Motor neuron (in vitro differentiated cells): Measurements from ENCODE around the gene SEBOX. TPM values are rescaled to one million over a fixed set of nuclear protein-coding genes. Genes with fewer than 3 reads are reported as not detected.

Experiments
- ATAC-seq, 8 experiments: fragments of 200-7000 bp; cut with Tn5 transposase; replicated peaks in 6 of 8; 2 replicates each; pipeline ENCODE4 v1.8.0; 2021; ENCODE audit warnings: mild to moderate bottlenecking in 8 of 8, moderate library complexity in 8 of 8
- H3K27ac ChIP-seq, 2 donors: fragments of 250-450 bp; sonication (Bioruptor Pico); 2 replicates each; pipeline ENCODE4 v1.9.0; 2021; ENCODE audit warnings: antibody characterized with exemption in 2 of 2, mild to moderate bottlenecking in 2 of 2, moderate library complexity in 1 of 2
- H3K4me1 ChIP-seq, 2 donors: fragments of 250-450 bp; sonication (Bioruptor Pico); replicated peaks in 1 of 2; 2 replicates each; pipeline ENCODE4 v1.6.1; 2021; ENCODE audit warnings: antibody characterized with exemption in 2 of 2, mild to moderate bottlenecking in 2 of 2, moderate library complexity in 1 of 2
- H3K4me3 ChIP-seq, 5 donors: fragments of 250-450 bp; sonication (Bioruptor Pico); 2 replicates each; pipeline ENCODE4 v1.9.0; 2021; ENCODE audit warnings: antibody characterized with exemption in 5 of 5, mild to moderate bottlenecking in 5 of 5, moderate library complexity in 4 of 5
- WGBS, 10 experiments: fragments of 450-650 bp; shearing (Covaris generic); methylation state at CpG; one replicate each; pipeline ENCODE4 v1.0.0; 2022; 5-methylcytosine and 5-hydroxymethylcytosine counted together
- in situ Hi-C, 9 experiments: fragments of 400-800 bp; cut with MboI; loops; one replicate each; pipeline ENCODE4 v1.15.0; 2021; ENCODE audit warnings: low sequenced_read_pairs in 9 of 9, low pct_unique_long_range_greater_than_20kb in 2 of 9; ENCODE audit not compliant: unreplicated experiment in 9 of 9
- total RNA-seq, 8 experiments: library from RNA; unstranded; fragments of 300-600 nt; gene quantifications; 2 replicates each; pipeline versions ENCODE4 v1.2.3 to v1.2.4, GENCODE V29; 2022

Gene SEBOX
- total RNA-seq, 8 experiments from 2014 or later: 0.52 to 0.66 TPM; not detected in 6

- in situ Hi-C loops: loop anchor here in 1 of 9 experiments (25.0 kb wide), 1 partner anchor 97 kb away; no protein-coding TSS in a partner anchor
- Histone ChIP-seq H3K27ac (no peak overlapping the region), H3K4me1 (no peaks in the 10 kb centered on the region), H3K4me3 (no peak overlapping the region)
- WGBS, 10 experiments: 67 to 100% (median 87%) methylated on average over 1 of the region's 1 CpG; no CpG with 5 or more reads in 2 of the 10 experiments
- no peak for ATAC-seq
Measured at GRCh38 chr17:28390141-28390540, 25.1 kb upstream of the SEBOX start.

DNA sequence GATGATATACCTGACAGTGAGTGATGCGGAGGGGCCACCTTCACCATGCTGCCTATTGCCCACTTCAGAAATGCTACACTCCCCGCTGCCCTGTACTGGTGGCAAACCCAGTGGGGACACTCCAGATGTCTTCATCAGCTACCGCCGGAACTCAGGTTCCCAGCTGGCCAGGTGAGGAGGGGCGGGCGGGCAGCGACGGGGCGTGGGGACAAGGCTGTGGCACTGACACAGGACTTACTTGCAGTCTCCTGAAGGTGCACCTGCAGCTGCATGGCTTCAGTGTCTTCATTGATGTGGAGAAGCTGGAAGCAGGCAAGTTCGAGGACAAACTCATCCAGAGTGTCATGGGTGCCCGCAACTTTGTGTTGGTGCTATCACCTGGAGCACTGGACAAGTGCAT, 23.1 kb upstream of the SEBOX start:
- no peaks in the 10 kb centered on the region for H3K4me1 ChIP-seq
- no peak for ATAC-seq
- no peak overlapping the region for H3K4me3 ChIP-seq
- in situ Hi-C loops: loop anchor here in 1 of 9 experiments (25.0 kb wide), 1 partner anchor 99 kb away; no protein-coding TSS in a partner anchor
- WGBS, 10 experiments: 80 to 83% methylated on average over 1 of the region's 11 CpGs; no CpG with 5 or more reads in 8 of the 10 experiments
- H3K27ac ChIP-seq: no peak overlapping the region

GRCh38 chr17:28386391-28386790, 21.4 kb upstream of the SEBOX start:
- Histone ChIP-seq H3K27ac (no peak overlapping the region), H3K4me3 (no peak overlapping the region), H3K4me1 (peaks cover 0 to 3% of the 10 kb centered on the region in 2 donors)
- in situ Hi-C loops: loop anchor here in 1 of 9 experiments (25.0 kb wide), 1 partner anchor 101 kb away; no protein-coding TSS in a partner anchor
- no peak for ATAC-seq

- no peak overlapping the region for H3K4me3 ChIP-seq
- peaks cover 0 to 3% of the 10 kb centered on the region in 2 donors for H3K4me1 ChIP-seq
- in situ Hi-C loops: loop anchor here in 1 of 9 experiments (25.0 kb wide), 1 partner anchor 102 kb away; no protein-coding TSS in a partner anchor
- WGBS, 10 experiments: 80 to 100% (median 98%) methylated on average over 1 to 6 of the region's 8 CpGs; no CpG with 5 or more reads in 3 of the 10 experiments
- H3K27ac ChIP-seq: no peak overlapping the region
- ATAC-seq: no peak
Measured at GRCh38 chr17:28385406-28385805, 20.4 kb upstream of the SEBOX start.

- Histone ChIP-seq H3K27ac (no peak overlapping the region), H3K4me3 (no peak overlapping the region), H3K4me1 (peaks cover 0 to 3% of the 10 kb centered on the region in 2 donors)
- in situ Hi-C loops: loop anchor here in 1 of 9 experiments (25.0 kb wide), 1 partner anchor 102 kb away; no protein-coding TSS in a partner anchor
- ATAC-seq: no peak
- 20 to 80% (median 78%) methylated on average over 1 to 6 of the region's 29 CpGs; no CpG with 5 or more reads in 6 of the 10 experiments for WGBS, 10 experiments
Measured at GRCh38 chr17:28385037-28385400, 20.0 kb upstream of the SEBOX start.

DNA sequence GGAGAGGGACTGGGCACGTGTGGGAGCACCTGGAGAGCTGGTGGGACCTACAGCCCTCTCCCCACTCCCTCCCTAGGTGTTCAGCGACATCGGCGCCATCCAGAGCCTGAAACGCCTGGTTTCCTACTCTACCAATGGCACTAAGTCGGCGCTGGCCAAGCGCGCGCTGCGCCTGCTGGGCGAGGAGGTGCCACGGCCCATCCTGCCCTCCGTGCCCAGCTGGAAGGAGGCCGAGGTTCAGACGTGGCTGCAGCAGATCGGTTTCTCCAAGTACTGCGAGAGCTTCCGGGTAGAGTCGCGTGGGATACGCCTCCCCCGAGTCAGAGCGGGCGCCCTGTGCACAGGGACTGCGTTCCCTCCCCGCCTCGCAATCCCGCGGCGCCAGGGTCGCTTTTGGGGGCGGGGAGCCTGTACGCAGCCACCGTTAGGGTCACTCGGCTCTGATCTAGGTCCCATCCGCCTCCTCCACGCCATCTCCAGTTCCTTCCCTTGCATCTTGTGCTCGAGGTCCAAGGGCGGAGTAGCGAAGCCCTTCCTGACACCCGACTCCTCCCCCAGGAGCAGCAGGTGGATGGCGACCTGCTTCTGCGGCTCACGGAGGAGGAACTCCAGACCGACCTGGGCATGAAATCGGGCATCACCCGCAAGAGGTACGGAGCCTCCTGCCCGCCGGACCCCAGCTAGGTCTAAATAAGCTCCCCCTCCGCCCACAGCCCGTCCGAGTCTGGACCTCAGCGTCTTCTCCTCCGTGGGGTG, 19.5 kb upstream of the SEBOX start:
- ATAC-seq: peak in 7 of 8 experiments; percentile 19 to 98 (median 46)

DNA sequence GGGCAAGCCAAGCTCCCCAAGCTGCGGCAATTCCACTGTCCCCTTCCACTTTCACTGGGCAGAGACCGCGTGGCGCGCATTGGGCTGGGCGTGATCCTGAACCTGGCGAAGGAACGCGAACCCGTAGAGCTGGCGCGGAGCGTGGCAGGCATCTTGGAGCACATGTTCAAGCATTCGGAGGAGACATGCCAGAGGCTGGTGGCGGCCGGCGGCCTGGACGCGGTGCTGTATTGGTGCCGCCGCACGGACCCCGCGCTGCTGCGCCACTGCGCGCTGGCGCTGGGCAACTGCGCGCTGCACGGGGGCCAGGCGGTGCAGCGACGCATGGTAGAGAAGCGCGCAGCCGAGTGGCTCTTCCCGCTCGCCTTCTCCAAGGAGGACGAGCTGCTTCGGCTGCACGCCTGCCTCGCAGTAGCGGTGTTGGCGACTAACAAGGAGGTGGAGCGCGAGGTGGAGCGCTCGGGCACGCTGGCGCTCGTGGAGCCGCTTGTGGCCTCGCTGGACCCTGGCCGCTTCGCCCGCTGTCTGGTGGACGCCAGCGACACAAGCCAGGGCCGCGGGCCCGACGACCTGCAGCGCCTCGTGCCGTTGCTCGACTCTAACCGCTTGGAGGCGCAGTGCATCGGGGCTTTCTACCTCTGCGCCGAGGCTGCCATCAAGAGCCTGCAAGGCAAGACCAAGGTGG, 16.3 kb upstream of the SEBOX start:
- WGBS, 10 experiments: 0 to 30% (median 20%) methylated on average over 1 to 37 of the region's 72 CpGs; no CpG with 5 or more reads in 4 of the 10 experiments
- Histone ChIP-seq H3K4me3 (no peak overlapping the region), H3K27ac (no peak overlapping the region), H3K4me1 (peaks cover 0 to 3% of the 10 kb centered on the region in 2 donors)
- in situ Hi-C loops: loop anchor here in 1 of 9 experiments (25.0 kb wide), 1 partner anchor 106 kb away; no protein-coding TSS in a partner anchor
- peak in 5 of 8 experiments; percentile 39 to 79 (median 52) for ATAC-seq

More for the DNA sequence above, 19.5 kb upstream of the SEBOX start:
- in situ Hi-C loops: loop anchor here in 1 of 9 experiments (25.0 kb wide), 1 partner anchor 103 kb away; no protein-coding TSS in a partner anchor
- 33 to 66% (median 60%) methylated on average over 1 to 8 of the region's 56 CpGs; no CpG with 5 or more reads in 6 of the 10 experiments for WGBS, 10 experiments
- H3K4me3 ChIP-seq: no peak overlapping the region
- H3K27ac ChIP-seq: no peak overlapping the region
- H3K4me1 ChIP-seq: peaks cover 0 to 3% of the 10 kb centered on the region in 2 donors

DNA sequence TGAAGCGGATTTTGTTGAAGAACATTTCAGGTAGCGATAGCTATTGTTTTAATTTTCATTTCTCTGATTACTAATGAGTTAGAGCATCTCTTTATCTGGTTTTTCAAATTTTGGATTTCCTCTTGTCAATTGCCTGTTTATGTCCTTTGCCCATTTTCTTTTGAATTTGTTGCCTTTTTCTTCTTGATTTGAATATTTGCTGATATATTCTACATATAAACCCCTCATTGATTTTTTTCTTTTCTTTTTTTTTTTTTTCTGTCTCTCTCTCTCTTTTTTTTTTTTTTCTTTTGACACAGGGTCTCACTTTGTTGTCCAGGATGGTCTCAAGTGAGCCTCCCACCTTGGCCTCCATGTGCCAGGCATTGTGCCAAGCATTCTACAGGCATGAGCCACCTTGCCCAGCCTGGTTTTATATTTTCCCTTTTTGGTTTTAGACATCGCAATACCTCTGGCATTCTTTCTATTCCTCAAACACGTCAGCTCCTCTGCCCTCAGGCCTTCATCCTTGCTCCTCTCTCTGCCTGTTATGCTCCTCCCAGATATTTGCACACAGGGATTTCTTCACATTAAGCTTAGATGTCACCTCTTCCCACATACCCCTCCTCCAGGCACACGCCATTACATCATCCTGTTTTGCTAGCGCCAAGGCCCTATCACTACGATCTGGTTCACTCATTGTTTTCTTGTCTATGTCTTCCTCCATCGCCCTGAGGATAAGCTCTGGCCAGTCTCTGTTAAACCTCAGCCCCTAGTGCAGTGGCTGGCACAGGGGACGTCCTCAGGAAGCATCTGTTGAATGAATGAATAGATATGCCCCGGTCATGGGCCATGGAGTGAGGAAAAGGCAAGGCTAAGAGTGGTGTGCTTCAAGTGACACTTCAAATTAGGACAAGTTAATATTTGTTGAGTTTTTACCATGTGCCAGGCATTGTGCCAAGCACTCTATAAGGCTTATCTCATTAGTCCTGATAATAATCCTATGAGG, 15.1 kb upstream of the SEBOX start:
- H3K27ac ChIP-seq: no peak overlapping the region
- 69 to 97% (median 88%) methylated on average over 3 to 10 of the region's 10 CpGs for WGBS, 10 experiments
- peak in 3 of 8 experiments; percentile 51 to 64 (median 51) for ATAC-seq
- H3K4me3 ChIP-seq: no peak overlapping the region
- peaks cover 0 to 3% of the 10 kb centered on the region in 2 donors for H3K4me1 ChIP-seq
- in situ Hi-C loops: loop anchor here in 1 of 9 experiments (25.0 kb wide), 1 partner anchor 107 kb away; no protein-coding TSS in a partner anchor

DNA sequence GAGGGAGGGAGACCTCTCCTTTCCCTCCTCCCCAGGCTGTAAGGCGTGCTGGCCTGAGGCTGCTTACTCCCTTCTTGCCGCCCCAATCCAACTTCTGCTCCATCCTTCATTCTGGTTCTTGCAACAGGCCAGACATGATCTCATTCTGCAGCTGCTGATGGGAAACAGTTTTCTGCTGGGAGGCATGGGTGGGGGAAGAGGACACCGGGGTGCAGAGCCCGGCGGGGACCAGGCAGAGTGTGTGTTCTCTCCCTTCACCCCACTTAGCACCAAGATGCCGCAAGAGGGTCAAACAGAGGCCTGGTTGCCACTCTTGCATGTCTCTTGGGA, 7.9 kb upstream of the SEBOX start:
- peak overlapping the region; percentile 48 to 68 (median 51) for H3K4me3 ChIP-seq
- 90 to 100% (median 100%) methylated on average over 1 to 4 of the region's 6 CpGs; no CpG with 5 or more reads in 6 of the 10 experiments for WGBS, 10 experiments
- in situ Hi-C loops: no loop called here
- peak overlapping the region in 1 of 2 donors; percentile 92 for H3K27ac ChIP-seq
- ATAC-seq: no peak
- peaks cover 24 to 26% of the 10 kb centered on the region in 2 donors for H3K4me1 ChIP-seq

DNA sequence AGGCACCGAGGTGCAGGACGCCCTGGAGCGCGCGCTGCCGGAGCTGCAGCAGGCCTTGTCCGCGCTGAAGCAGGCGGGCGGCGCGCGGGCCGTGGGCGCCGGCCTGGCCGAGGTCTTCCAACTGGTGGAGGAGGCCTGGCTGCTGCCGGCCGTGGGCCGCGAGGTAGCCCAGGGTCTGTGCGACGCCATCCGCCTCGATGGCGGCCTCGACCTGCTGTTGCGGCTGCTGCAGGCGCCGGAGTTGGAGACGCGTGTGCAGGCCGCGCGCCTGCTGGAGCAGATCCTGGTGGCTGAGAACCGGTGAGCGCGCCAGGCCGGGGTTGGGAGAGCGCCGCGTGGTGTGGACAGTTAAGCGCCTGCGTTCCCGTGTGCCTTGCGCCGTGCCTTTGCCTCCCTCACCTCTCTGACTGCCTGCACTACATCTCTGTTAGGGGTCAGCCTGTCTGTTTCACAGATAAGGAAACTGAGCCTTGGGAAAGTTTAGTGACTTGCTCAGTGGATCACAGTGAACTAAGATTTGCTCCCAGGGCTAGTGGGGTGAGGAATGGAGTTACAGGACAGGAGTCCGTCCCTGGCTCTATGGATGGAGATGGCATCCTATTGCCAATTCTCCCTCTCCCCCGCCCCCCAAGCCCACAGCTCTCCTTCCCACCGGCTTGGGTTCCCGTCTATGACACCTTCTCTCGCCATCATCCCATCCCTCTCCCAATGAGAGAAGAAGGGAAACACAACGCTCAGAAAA, 7.4 kb upstream of the SEBOX start:
- Histone ChIP-seq H3K4me3 (peak overlapping the region; percentile 48 to 68 (median 51)), H3K4me1 (peaks cover 24 to 26% of the 10 kb centered on the region in 2 donors), H3K27ac (peak overlapping the region; percentile 86 to 92)
- in situ Hi-C loops: no loop called here
- peak in 3 of 8 experiments; percentile 0 to 13 (median 0) for ATAC-seq
- WGBS, 10 experiments: 6 to 20% (median 10%) methylated on average over 1 to 9 of the region's 53 CpGs; no CpG with 5 or more reads in 6 of the 10 experiments

DNA sequence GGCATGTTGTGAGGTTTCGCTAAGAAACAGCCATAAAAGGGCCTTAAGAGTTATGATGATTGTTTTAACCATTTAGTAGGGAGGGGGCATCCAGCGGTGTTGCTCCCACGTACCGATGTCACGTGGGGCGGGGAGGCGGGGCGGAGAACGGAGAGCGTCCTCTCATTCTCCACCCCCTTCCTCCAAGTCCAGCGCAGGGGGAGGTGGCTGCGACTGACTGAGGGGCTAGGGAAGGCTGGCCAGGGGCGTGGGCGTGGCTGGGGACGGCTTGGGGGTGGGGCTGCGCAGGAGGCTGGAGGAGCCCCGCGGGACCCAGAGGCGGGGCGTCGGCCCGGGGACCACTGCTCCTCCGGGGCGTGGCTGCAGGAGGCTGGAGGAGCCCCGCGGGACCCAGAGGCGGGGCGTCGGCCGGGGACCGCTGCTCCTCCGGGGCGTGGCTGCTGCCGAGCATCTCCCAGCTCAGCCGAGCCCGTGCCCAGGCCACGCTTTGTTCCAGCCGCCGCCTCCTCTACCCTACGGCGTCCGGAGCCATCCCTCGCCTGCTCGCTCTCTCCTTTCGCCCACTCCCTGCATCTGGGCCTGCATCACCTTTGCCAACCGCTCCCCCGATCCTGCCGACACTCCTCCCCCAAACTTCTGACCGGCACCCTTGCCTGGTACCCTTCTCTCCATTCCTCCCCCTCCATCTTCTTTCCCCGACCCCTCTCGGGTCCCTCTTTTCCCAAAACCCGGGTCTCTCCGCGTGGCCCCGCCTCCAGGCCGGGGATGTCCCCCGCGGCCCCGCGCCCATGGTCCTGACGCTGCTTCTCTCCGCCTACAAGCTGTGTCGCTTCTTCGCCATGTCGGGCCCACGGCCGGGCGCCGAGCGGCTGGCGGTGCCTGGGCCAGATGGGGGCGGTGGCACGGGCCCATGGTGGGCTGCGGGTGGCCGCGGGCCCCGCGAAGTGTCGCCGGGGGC, 6.5 kb upstream of the SEBOX start, which contains the start of gene SARM1:
Gene SARM1 (plus strand): TSS at position 450 of the 958 bp plus-strand sequence. CDS start 339 bp downstream, at position 789.
- peak within 1 kb of the TSS; percentile 48 to 68 (median 51) for H3K4me3 ChIP-seq
- in situ Hi-C loops: no loop called here
- peak within 1 kb of the TSS; percentile 86 to 92 for H3K27ac ChIP-seq
- ATAC-seq: peak; percentile 83 to 91 (median 90)
- whole genome bisulfite sequencing, 10 experiments: 0% methylated on average over 3 of the region's 80 CpGs; no CpG with 5 or more reads in 9 of the 10 experiments
- H3K4me1 ChIP-seq: peaks cover 24 to 26% of the 10 kb centered on the region in 2 donors
